Activated CD8-positive, alpha-beta memory T cell treated with anti-CD3 and anti-CD28 coated beads, Interleukin-2, amount 10 ng/mL, durations not matched to agents 7 days and 5 days (primary cell): Measurements from ENCODE around the gene MYO5C. TPM values are rescaled to one million over a fixed set of nuclear protein-coding genes. Genes with fewer than 3 reads are reported as not detected.
A peak's percentile ranks its signal among the peaks of the same experiment; 100 is the strongest.
"Not testable (repeated sequence)": the region's sequence is repeated elsewhere in the genome, so short reads cannot be mapped to it uniquely, and the experiment has no call there.

Source experiments
- ATAC-seq: fragments of 150-1000 bp; cut with Tn5 transposase; one replicate; pipeline ENCODE4 v1.10.0; 2021; ENCODE audit warnings: moderate library complexity
- CTCF ChIA-PET: fragments of 350-600 bp; sonication (Branson Sonifier 250); formaldehyde crosslinking; loops from one replicate; lab custom pipeline; 2021; ENCODE audit warnings: antibody characterized with exemption; lab: Charles Lee
- DNase-seq: peaks from one replicate; pipeline ENCODE4 v3.0.0-alpha.2; 2020
- H3K27ac Mint-ChIP-seq: one replicate; pipeline ENCODE4 v1.8.0; 2021; ENCODE audit warnings: mild to moderate bottlenecking, mixed read lengths
- H3K27me3 Mint-ChIP-seq: one replicate; pipeline ENCODE4 v1.8.0; 2021; ENCODE audit warnings: mixed read lengths
- H3K36me3 Mint-ChIP-seq: one replicate; pipeline ENCODE4 v1.8.0; 2021; ENCODE audit warnings: mild to moderate bottlenecking, mixed read lengths
- H3K4me1 Mint-ChIP-seq: one replicate; pipeline ENCODE4 v1.8.0; 2021; ENCODE audit warnings: mixed read lengths
- H3K4me3 Mint-ChIP-seq: one replicate; pipeline ENCODE4 v1.8.0; 2021; ENCODE audit warnings: mild to moderate bottlenecking, moderate library complexity, mixed read lengths
- H3K9me3 Mint-ChIP-seq: one replicate; pipeline ENCODE4 v1.8.0; 2022; ENCODE audit warnings: low read depth, mixed read lengths
- total RNA-seq, 2 experiments: library from RNA; stranded (reverse); gene quantifications; one replicate each; pipeline ENCODE4 v1.2.3, GENCODE V29; 2021

MYO5C gene
- total RNA-seq, 2 experiments from 2014 or later: 0.94 to 1.3 TPM

- H3K27me3 Mint-ChIP-seq: peaks cover 10% of the 10 kb centered on the region
- H3K9me3 Mint-ChIP-seq: no peaks in the 10 kb centered on the region
- no peak overlapping the region for H3K27ac Mint-ChIP-seq
- no peak overlapping the region for H3K4me3 Mint-ChIP-seq
- DNase-seq (no peak), ATAC-seq (no peak)
- CTCF ChIA-PET: interaction anchor here (1.0 to 1.6 kb wide), 2 partner anchors 9 to 18 kb away, joined by 3 to 5 read pairs; no protein-coding TSS in a partner anchor
- no peaks in the 10 kb centered on the region for H3K36me3 Mint-ChIP-seq
- H3K4me1 Mint-ChIP-seq: no peaks in the 10 kb centered on the region
These were observed 48.7 kb downstream of the MYO5C start for GRCh38 chr15:52246686-52247431.

GRCh38 chr15:52243697-52244555 lies 51.7 kb downstream of the MYO5C start:
- CTCF ChIA-PET: no interaction called here
- no peak overlapping the region for H3K27ac Mint-ChIP-seq

DNA sequence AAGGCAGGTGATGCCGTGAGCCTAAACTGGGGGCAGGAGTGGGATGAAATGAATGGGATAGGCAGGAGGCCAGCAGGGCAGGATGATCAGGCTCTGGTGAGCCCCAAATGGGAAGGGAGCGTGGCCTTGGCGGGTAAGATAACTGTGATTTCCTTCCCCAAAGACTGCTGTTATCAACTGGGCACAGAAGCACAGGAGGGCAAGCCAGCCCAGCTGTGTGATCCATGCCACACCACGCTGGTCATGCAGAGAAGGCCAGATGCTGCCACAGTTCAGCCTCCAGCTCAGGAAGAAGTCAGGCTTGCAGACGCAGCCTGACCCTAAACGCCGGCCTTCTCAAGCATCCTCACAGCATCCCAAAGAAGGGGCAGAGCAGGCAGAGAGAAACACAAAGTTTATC lies 52.3 kb downstream of the MYO5C start:
- no peak for ATAC-seq
- Mint-ChIP-seq H3K27me3 (peaks cover 2% of the 10 kb centered on the region), H3K27ac (no peak overlapping the region), H3K4me3 (no peak overlapping the region), H3K9me3 (no peaks in the 10 kb centered on the region), H3K4me1 (peaks cover 7% of the 10 kb centered on the region), H3K36me3 (no peaks in the 10 kb centered on the region)
- DNase-seq: no peak
- CTCF ChIA-PET: no interaction called here

More at GRCh38 chr15:52243697-52244555, 51.7 kb downstream of the MYO5C start:
- Mint-ChIP-seq H3K4me1 (peaks cover 7% of the 10 kb centered on the region), H3K9me3 (no peaks in the 10 kb centered on the region), H3K4me3 (no peak overlapping the region), H3K36me3 (no peaks in the 10 kb centered on the region), H3K27me3 (peaks cover 6% of the 10 kb centered on the region)
- DNase-seq (no peak), ATAC-seq (no peak)

- H3K4me1 Mint-ChIP-seq: peaks cover 7% of the 10 kb centered on the region
- CTCF ChIA-PET: interaction anchor here (1.8 to 2.8 kb wide), 2 partner anchors 14 to 15 kb away, joined by 9 to 13 read pairs; no protein-coding TSS in a partner anchor
- no peak overlapping the region for H3K4me3 Mint-ChIP-seq
- peak; percentile 39 for ATAC-seq
- peak overlapping the region; percentile 76 for H3K27ac Mint-ChIP-seq
- DNase-seq: no peak
- H3K36me3 Mint-ChIP-seq: no peaks in the 10 kb centered on the region
- no peaks in the 10 kb centered on the region for H3K9me3 Mint-ChIP-seq
- peaks cover 1% of the 10 kb centered on the region for H3K27me3 Mint-ChIP-seq
These were observed 54.1 kb downstream of the MYO5C start for GRCh38 chr15:52241489-52241888.

GRCh38 chr15:52240166-52240565 lies 55.4 kb downstream of the MYO5C start:
- Mint-ChIP-seq H3K27me3 (no peaks in the 10 kb centered on the region), H3K27ac (no peak overlapping the region), H3K4me3 (no peak overlapping the region), H3K4me1 (peaks cover 11% of the 10 kb centered on the region), H3K9me3 (no peaks in the 10 kb centered on the region), H3K36me3 (no peaks in the 10 kb centered on the region)
- ATAC-seq (no peak), DNase-seq (no peak)
- CTCF ChIA-PET: interaction anchor here (1.8 to 2.8 kb wide), 2 partner anchors 13 to 16 kb away, joined by 9 to 13 read pairs; no protein-coding TSS in a partner anchor

DNA sequence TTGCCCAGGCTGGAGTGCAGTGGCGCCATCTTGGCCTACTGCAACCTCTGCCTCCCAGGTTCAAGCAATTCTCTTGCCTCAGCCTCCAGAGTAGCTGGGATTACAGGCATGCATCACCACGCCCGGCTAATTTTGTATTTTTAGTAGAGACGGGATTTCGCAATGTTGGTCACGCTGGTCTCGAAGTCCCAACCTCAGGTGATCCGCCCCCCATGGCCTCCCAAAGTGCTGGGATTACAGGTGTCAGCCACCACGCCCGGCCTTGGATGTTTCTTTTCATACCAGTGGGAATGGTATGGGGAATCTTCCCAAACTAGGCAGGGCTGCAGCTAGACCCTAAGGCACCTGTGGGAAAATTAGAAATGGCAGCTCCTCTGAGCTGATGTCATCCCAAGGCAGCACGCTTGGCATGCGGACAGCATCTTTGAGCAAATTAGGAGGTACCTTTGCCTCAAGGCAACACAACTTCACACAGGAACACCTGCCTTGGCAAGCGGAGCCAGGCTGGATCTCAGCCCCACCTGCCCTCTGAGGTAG lies 56.5 kb downstream of the MYO5C start:
- not testable (repeated sequence) for H3K27ac Mint-ChIP-seq, ATAC-seq, H3K4me3 Mint-ChIP-seq, H3K9me3 Mint-ChIP-seq, H3K36me3 Mint-ChIP-seq, DNase-seq, H3K27me3 Mint-ChIP-seq
- H3K4me1 Mint-ChIP-seq: peaks cover 17% of the 10 kb centered on the region
- CTCF ChIA-PET: interaction anchor here (0.6 to 4.1 kb wide), 3 partner anchors 12 to 48 kb away, joined by 3 to 23 read pairs (median 13); no protein-coding TSS in a partner anchor

- ATAC-seq (no peak), DNase-seq (no peak)
- Mint-ChIP-seq H3K36me3 (no peaks in the 10 kb centered on the region), H3K4me3 (no peak overlapping the region), H3K9me3 (no peaks in the 10 kb centered on the region), H3K27ac (no peak overlapping the region), H3K27me3 (no peaks in the 10 kb centered on the region), H3K4me1 (peaks cover 17% of the 10 kb centered on the region)
- CTCF ChIA-PET: interaction anchor here (4.1 kb wide), 1 partner anchor 11 kb away, joined by 23 read pairs; no protein-coding TSS in a partner anchor
These were observed 57.5 kb downstream of the MYO5C start for GRCh38 chr15:52238149-52238548.

- Mint-ChIP-seq H3K36me3 (no peaks in the 10 kb centered on the region), H3K27ac (no peak overlapping the region), H3K27me3 (no peaks in the 10 kb centered on the region), H3K4me1 (peaks cover 12% of the 10 kb centered on the region), H3K9me3 (no peaks in the 10 kb centered on the region), H3K4me3 (no peak overlapping the region)
- ATAC-seq: no peak
- CTCF ChIA-PET: interaction anchor here (0.8 to 4.1 kb wide), 3 partner anchors 9 to 159 kb away, joined by 3 to 23 read pairs (median 5); no protein-coding TSS in a partner anchor
- no peak for DNase-seq
These were observed 59.6 kb downstream of the MYO5C start for GRCh38 chr15:52236013-52236412.

DNA sequence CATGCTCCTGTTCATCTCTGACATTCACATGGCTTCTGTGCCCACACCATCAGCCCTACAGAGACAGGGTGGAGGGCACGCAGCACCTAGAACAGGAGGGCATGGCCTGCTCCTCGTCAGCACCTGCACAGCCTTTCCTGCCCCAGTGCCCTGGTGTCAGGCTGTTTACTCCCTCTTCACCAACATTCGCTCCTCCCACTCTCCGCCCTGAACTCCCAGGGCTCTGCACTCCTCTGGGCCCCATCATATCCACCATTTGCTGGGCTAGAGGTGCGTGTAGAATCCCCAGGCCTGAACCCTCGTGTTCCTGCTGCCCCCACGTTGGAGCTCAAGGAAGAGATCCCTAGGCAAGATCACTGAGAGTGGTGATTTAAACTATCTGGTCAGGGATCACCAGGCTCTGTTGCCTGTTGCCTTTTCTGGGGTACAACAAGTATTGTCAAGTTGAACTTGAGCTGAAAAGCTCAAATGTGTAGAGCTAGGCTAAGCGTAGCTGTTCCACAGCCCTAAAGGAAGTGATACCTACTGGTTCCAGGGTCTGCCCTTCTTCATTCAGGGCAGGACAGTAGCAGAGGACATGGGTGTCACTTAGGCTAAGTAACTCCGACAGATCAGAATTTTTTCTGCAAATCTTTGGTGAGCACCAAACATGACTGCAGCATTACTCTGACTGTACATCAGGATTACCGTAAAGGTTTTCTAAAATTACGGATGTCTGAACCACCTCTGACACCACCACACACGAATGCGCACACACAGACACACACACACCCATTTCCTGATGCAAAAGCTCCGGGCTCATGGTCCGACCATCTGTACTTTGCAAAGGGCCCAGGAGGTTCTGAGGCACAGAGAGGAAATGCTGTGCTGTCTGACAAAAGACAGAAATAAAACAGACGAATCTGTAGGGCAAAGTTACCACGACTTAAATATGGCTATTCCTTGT lies 60.7 kb downstream of the MYO5C start:
- DNase-seq (no peak), ATAC-seq (no peak)
- Mint-ChIP-seq H3K27me3 (no peaks in the 10 kb centered on the region), H3K36me3 (no peaks in the 10 kb centered on the region), H3K4me3 (no peak overlapping the region), H3K27ac (no peak overlapping the region), H3K9me3 (no peaks in the 10 kb centered on the region), H3K4me1 (peaks cover 10% of the 10 kb centered on the region)
- CTCF ChIA-PET: interaction anchor here (0.8 to 4.1 kb wide), 3 partner anchors 8 to 158 kb away, joined by 3 to 23 read pairs (median 5); no protein-coding TSS in a partner anchor

- no peak overlapping the region for H3K27ac Mint-ChIP-seq
- CTCF ChIA-PET: interaction anchor here (1.0 to 1.6 kb wide), 2 partner anchors 13 to 21 kb away, joined by 3 read pairs; no protein-coding TSS in a partner anchor
- no peaks in the 10 kb centered on the region for H3K27me3 Mint-ChIP-seq
- no peak for ATAC-seq
- DNase-seq: no peak
- H3K4me3 Mint-ChIP-seq: no peak overlapping the region
- no peaks in the 10 kb centered on the region for H3K36me3 Mint-ChIP-seq
- no peaks in the 10 kb centered on the region for H3K9me3 Mint-ChIP-seq
- H3K4me1 Mint-ChIP-seq: peaks cover 10% of the 10 kb centered on the region
These were observed 62.2 kb downstream of the MYO5C start for GRCh38 chr15:52233405-52233804.

DNA sequence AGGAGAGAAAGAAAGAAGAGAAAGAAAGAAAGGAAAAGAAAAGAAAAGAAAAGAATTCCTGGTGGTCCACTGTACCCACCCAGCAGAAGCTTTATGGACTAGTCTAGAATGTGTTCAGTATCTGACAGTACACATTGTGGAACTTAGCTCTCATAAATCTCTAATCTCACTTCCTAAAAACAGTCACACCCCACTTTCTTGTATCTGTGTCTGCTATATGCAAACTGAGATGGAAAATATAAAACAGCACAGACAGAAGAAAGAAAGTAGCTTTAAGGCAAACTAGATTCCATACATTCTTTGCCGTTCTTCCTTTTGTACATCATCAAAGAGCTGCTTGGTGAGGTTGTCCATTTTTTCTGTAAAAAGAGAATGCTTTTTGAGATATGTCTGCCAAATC lies 63.3 kb downstream of the MYO5C start:
- no peak for ATAC-seq
- Mint-ChIP-seq H3K27ac (no peak overlapping the region), H3K27me3 (no peaks in the 10 kb centered on the region), H3K4me3 (no peak overlapping the region), H3K9me3 (no peaks in the 10 kb centered on the region), H3K36me3 (peaks cover 1% of the 10 kb centered on the region), H3K4me1 (peaks cover 14% of the 10 kb centered on the region)
- CTCF ChIA-PET: interaction anchor here (1.2 to 1.6 kb wide), 2 partner anchors 14 to 34 kb away, joined by 3 read pairs; no protein-coding TSS in a partner anchor
- DNase-seq: no peak

DNA sequence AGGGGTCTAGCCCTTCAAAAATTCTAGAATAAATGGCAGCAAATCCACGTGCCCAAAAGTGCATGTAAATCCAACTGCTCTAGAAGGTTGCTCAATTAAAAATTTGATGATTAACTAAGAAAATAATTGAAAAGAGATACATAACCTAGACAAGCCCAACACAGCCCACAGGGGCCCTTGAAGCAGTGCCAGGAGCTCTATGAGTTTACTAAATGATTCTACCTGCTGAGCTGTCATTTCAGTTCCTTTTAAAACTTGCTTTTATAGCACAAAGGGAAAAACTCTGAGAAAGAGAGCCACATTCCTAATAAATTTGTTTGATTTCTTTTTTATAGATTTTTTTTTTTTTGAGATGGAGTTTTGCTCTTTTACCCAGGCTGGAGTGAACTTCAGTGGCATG lies 65.5 kb downstream of the MYO5C start:
- H3K9me3 Mint-ChIP-seq: no peaks in the 10 kb centered on the region
- H3K4me3 Mint-ChIP-seq: no peak overlapping the region
- no peak for ATAC-seq
- CTCF ChIA-PET: interaction anchor here (0.6 to 1.7 kb wide), 5 partner anchors 13 to 580 kb away, joined by 3 to 4 read pairs (median 3); no protein-coding TSS in a partner anchor
- H3K36me3 Mint-ChIP-seq: peaks cover 1% of the 10 kb centered on the region
- H3K27ac Mint-ChIP-seq: no peak overlapping the region
- H3K27me3 Mint-ChIP-seq: no peaks in the 10 kb centered on the region
- peaks cover 9% of the 10 kb centered on the region for H3K4me1 Mint-ChIP-seq
- DNase-seq: no peak
